Cardiac muscle cell (in vitro differentiated cells and primary cell): ENCODE measurements around the gene F13B. TPM values are rescaled to one million over a fixed set of nuclear protein-coding genes. Genes with fewer than 3 reads are reported as not detected.
"Not testable (repeated sequence)": the region's sequence is repeated elsewhere in the genome, so short reads cannot be mapped to it uniquely, and the experiment has no call there.

Experiments
- DNase-seq, 2 donors: peaks; one replicate each; pipeline versions ENCODE4 v3.0.0 to v3.0.0-alpha.2; 2010 to 2017; ENCODE audit warnings: low read depth in 1 of 2, low spot score in 1 of 2
- H3K27ac ChIP-seq: fragments of 200-600 bp; sonication (generic); 2 replicates; pipeline ENCODE4 v1.5.1; 2016
- H3K27me3 ChIP-seq: fragments of 200-600 bp; sonication (generic); 2 replicates; pipeline ENCODE4 v1.6.0; 2016; ENCODE audit warnings: control low read depth
- H3K36me3 ChIP-seq: fragments of 200-600 bp; sonication (generic); 2 replicates; pipeline ENCODE4 v1.5.1; 2016; ENCODE audit warnings: control low read depth
- H3K4me1 ChIP-seq: fragments of 200-600 bp; sonication (generic); 2 replicates; pipeline ENCODE4 v1.8.1; 2017; ENCODE audit warnings: low read depth, mild to moderate bottlenecking, mixed run types
- H3K4me3 ChIP-seq: fragments of 200-600 bp; sonication (generic); 2 replicates; pipeline ENCODE4 v1.5.1; 2016; ENCODE audit warnings: mild to moderate bottlenecking
- H3K9me3 ChIP-seq: fragments of 200-600 bp; sonication (generic); 2 replicates; pipeline ENCODE4 v1.5.1; 2017; ENCODE audit warnings: low read depth, mild to moderate bottlenecking, control low read depth
- polyA plus RNA-seq: library from polyadenylated mRNA; unstranded; fragments of >200 nt; fragmentation: Nextera tagmentation; extraction: Ambion mirVana; gene quantifications from 2 replicates; pipeline ENCODE4 v1.2.1, GENCODE V29; 2016
- total RNA-seq: library from RNA; depleted of rRNA; stranded (reverse); fragments of >200 nt; gene quantifications from 2 replicates; pipeline ENCODE4 v1.2.3, GENCODE V29; 2016
- TF ChIP-seq, protein P1 (sequence below): IDR thresholded peaks from 2 replicates; pipeline ENCODE4 v1.5.1; 2012; ENCODE audit warnings: low read depth, mild to moderate bottlenecking, low read length

The F13B gene
- total and polyA plus RNA-seq, 2 experiments from 2014 or later = not detected

DNA sequence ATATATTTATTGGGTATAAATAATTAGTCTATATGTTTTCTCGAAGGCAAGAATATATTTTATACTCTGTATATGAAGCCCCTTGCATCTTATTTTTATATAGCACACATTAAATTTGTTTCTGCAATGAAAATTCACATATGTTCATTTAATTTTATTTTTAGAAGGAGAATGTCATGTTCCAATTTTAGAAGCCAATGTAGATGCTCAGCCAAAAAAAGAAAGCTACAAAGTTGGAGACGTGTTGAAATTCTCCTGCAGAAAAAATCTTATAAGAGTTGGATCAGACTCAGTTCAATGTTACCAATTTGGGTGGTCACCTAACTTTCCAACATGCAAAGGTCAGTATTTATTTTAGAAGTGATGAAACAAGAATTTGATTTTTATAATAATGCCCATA is 73.1 kb downstream of the F13B start:
- DNase-seq = no peak
- TF ChIP-seq, protein P1, sequence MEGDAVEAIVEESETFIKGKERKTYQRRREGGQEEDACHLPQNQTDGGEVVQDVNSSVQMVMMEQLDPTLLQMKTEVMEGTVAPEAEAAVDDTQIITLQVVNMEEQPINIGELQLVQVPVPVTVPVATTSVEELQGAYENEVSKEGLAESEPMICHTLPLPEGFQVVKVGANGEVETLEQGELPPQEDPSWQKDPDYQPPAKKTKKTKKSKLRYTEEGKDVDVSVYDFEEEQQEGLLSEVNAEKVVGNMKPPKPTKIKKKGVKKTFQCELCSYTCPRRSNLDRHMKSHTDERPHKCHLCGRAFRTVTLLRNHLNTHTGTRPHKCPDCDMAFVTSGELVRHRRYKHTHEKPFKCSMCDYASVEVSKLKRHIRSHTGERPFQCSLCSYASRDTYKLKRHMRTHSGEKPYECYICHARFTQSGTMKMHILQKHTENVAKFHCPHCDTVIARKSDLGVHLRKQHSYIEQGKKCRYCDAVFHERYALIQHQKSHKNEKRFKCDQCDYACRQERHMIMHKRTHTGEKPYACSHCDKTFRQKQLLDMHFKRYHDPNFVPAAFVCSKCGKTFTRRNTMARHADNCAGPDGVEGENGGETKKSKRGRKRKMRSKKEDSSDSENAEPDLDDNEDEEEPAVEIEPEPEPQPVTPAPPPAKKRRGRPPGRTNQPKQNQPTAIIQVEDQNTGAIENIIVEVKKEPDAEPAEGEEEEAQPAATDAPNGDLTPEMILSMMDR = no peak
- H3K36me3 ChIP-seq = no peaks in the 10 kb centered on the region
- no peak overlapping the region for H3K27ac ChIP-seq
- no peak overlapping the region for H3K4me3 ChIP-seq
- H3K4me1 ChIP-seq = peaks cover 7% of the 10 kb centered on the region
- H3K27me3 ChIP-seq = no peaks in the 10 kb centered on the region
- H3K9me3 ChIP-seq = no peaks in the 10 kb centered on the region

DNA sequence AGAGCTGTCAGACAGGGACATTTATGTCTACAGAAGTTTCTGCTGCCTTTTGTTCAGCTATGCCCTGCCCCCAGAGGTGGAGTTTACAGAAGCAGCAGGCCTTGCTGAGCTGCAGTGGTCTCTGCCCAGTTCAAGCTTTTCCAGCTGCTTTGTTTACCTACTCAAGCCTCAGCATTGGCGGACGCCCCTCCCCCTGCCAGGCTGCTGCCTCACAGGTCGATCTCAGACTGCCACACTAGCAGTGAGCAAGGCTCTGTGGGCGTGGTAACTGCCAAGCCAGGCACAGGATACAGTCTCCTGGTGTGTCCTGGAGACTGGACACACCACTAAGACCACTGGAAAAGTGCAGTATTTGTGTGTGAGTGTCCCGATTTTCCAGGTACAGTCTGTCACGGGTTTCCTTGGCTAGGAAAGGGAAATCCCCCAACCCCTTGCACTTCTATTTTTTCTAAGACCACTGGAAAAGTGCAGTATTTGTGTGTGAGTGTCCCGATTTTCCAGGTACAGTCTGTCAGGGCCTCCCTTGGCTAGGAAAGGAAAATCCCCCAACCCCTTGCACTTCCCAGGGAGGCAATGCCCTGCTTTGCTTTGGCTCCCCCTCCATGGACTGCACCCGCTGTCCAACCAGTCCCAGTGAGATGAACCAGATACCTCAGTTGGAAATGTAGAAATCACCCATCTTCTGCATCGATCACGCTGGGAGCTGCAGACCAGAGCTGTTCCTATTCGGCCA is 75.0 kb downstream of the F13B start:
- H3K27me3 ChIP-seq, H3K36me3 ChIP-seq, H3K4me1 ChIP-seq, H3K4me3 ChIP-seq, H3K9me3 ChIP-seq: not testable (repeated sequence)
- DNase-seq = peak; percentile 6 to 79
- H3K27ac ChIP-seq = peak overlapping the region; percentile 17

Other genes with a start within 250 kb of the F13B start
- 0.25 TPM in 1 of 2 replicates, not detected in the other for gene CFHR1, start 247.5 kb downstream of the F13B start, total RNA-seq
- gene CFHR1, start 247.5 kb downstream of the F13B start, polyA plus RNA-seq = not detected in 2 replicates
- gene CFHR4, start 179.2 kb downstream of the F13B start, total RNA-seq = not detected in 2 replicates
- not detected in 2 replicates for gene CFHR4, start 179.2 kb downstream of the F13B start, polyA plus RNA-seq
- gene CFHR2, start 123.5 kb downstream of the F13B start, total RNA-seq = not detected in 2 replicates
- not detected in 2 replicates for gene CFHR2, start 123.5 kb downstream of the F13B start, polyA plus RNA-seq
- 0.39 TPM in 1 of 2 replicates, not detected in the other for gene CFHR5, start 89.7 kb downstream of the F13B start, total RNA-seq
- gene CFHR5, start 89.7 kb downstream of the F13B start, polyA plus RNA-seq = not detected in 2 replicates
- 3.3 and 43.7 TPM in 2 replicates for gene ASPM, start 79.4 kb upstream of the F13B start, total RNA-seq
- 3.4 and 21.1 TPM in 2 replicates for gene ASPM, start 79.4 kb upstream of the F13B start, polyA plus RNA-seq
- 4.6 and 7.8 TPM in 2 replicates for gene ZBTB41, start 134.0 kb upstream of the F13B start, total RNA-seq
- 2.2 and 3.1 TPM in 2 replicates for gene ZBTB41, start 134.0 kb upstream of the F13B start, polyA plus RNA-seq
- gene CRB1, start 201.0 kb upstream of the F13B start, total RNA-seq = 0.54 and 0.63 TPM in 2 replicates
- 0.57 and 1.1 TPM in 2 replicates for gene CRB1, start 201.0 kb upstream of the F13B start, polyA plus RNA-seq